Lung (tissue), 12 donors: Measurements from ENCODE around the gene PDZD2. TPM values are rescaled to one million over a fixed set of nuclear protein-coding genes. Genes with fewer than 3 reads are reported as not detected.

Experiments used
- ATAC-seq: fragments of 200-7000 bp; cut with Tn5 transposase; one replicate; pipeline ENCODE4 v1.9.1; 2020; ENCODE audit warnings: moderate number of reproducible peaks; ENCODE audit not compliant: insufficient read depth, low FRiP score
- DNase-seq, 3 donors: peaks; one replicate each; pipeline ENCODE4 v3.0.0-alpha.2; 2013 to 2017
- H3K27ac ChIP-seq, 2 donors: one replicate each; pipeline ENCODE4 v1.5.1; 2013; ENCODE audit warnings: mild to moderate bottlenecking in 2 of 2, moderate library complexity in 2 of 2, control low read depth in 1 of 2, inconsistent platforms in 1 of 2, low read depth in 1 of 2, low read length in 1 of 2
- H3K27me3 ChIP-seq, 3 donors: one replicate each; pipeline ENCODE4 v1.5.1; 2013; ENCODE audit warnings: low read length in 2 of 3; ENCODE audit not compliant: control insufficient read depth in 3 of 3, insufficient read depth in 3 of 3
- H3K36me3 ChIP-seq, 4 donors: one replicate each; pipeline ENCODE4 v1.5.1; 2013; ENCODE audit warnings: low read length in 4 of 4, mild to moderate bottlenecking in 1 of 4, moderate library complexity in 1 of 4; ENCODE audit not compliant: control insufficient read depth in 4 of 4, insufficient read depth in 4 of 4
- H3K4me1 ChIP-seq, 5 donors: one replicate each; pipeline ENCODE4 v1.5.1; 2013; ENCODE audit warnings: low read length in 5 of 5, mild to moderate bottlenecking in 2 of 5, moderate library complexity in 1 of 5; ENCODE audit not compliant: control insufficient read depth in 5 of 5, insufficient read depth in 5 of 5
- H3K4me3 ChIP-seq: one replicate; pipeline ENCODE4 v1.5.1; 2013; ENCODE audit warnings: mild to moderate bottlenecking, control low read depth, moderate library complexity
- H3K9ac ChIP-seq, 2 donors: one replicate each; pipeline ENCODE4 v1.5.1; 2013; ENCODE audit warnings: low read length in 2 of 2, control low read depth in 1 of 2; ENCODE audit not compliant: insufficient read depth in 1 of 2
- H3K9me3 ChIP-seq, 4 donors: one replicate each; pipeline ENCODE4 v1.5.1; 2013; ENCODE audit warnings: low read length in 3 of 4, mild to moderate bottlenecking in 1 of 4, moderate library complexity in 1 of 4; ENCODE audit not compliant: control insufficient read depth in 4 of 4, insufficient read depth in 3 of 4
- CTCF ChIP-seq: IDR thresholded peaks from 2 replicates; pipeline ENCODE4 v1.5.1; 2012; ENCODE audit warnings: mild to moderate bottlenecking; ENCODE audit errors: control extremely low read depth, extremely low read depth
- WGBS, 2 donors: extraction: QIAGEN DNeasy Blood & Tissue Kit; methylation state at CpG; one replicate each; pipeline ENCODE4 v1.1.7; 2013; 5-methylcytosine and 5-hydroxymethylcytosine counted together
- polyA plus RNA-seq, 2 donors: library from polyadenylated mRNA; stranded (reverse); fragments of 200-250 nt; gene quantifications; one replicate each; pipeline ENCODE4 v1.2.1, GENCODE V29; 2013
- total RNA-seq, 2 donors: library from RNA; depleted of rRNA in 1 of 2; stranded (reverse); fragments of >200 nt in 1 of 2; gene quantifications; one replicate each; pipeline ENCODE4 v1.2.1, GENCODE V29; 2014 to 2021
- donor health status: control.
- donor health status: control.
- donor health status: Bipolar disorder and iron deficiency.
- donor health status: healthy.
- donor health status: DM: yes; HTN: yes; CAD: no.

The PDZD2 gene
- total and polyA plus RNA-seq, 4 donors = 9.2 to 56.3 (median 24.8) TPM

DNA sequence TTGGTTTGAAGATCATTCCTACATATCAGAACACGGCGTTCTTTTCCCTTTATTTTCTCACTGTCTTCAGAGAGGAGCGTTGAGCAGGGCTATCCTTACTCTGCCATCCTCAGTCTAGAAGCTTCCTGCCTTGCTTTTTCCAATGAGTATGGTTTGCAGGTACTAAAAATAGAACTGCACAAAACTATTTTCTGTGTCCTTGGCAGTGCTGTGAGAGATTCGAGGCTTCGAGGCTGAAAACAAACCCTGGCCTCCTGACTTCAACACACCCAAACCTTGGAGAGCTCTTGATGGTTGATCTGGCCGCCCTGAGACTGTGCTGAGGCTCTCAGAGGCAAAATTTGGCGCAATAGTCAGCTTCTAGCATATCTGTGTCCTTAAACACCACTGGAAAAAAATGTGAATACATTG, 456.3 kb downstream of the PDZD2 start:
- no peak for ATAC-seq

DNA sequence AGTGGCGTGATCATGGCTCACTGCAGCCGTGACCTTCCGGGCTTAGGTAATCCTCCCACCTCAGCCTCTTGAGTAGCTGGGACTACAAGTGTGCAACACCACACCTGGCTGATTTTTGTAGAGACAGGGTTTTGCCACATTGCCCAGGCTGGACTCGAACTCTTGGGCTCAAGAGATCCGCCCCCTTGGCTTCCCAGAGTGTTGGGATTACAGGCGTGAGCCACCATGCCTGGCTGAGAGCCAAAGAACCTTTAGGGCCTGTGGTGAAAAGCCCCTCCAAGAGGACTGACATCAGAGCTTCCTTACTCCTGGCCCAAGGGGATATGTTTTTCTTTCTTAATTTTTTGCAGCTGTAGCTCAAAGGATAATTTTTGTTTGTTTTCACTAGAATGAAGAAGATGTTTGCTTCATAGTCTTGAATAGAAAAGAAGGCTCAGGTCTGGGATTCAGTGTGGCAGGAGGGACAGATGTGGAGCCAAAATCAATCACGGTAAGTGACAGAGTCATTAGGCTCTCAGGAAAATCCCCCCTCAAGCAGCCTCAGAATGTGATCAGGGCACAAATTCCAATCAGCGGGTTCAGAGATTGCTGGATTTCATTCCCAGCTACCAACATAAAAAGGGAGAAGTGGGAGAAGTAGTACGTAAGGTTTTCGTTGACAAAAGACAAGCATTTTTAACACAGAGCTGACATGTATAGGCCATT, 458.1 kb downstream of the PDZD2 start:
- DNase-seq (no peak), ATAC-seq (no peak)
- WGBS, 2 donors = 93 to 95% methylated on average over 10 of the region's 10 CpGs
- no peak overlapping the region for H3K27ac ChIP-seq
- no peaks in the 10 kb centered on the region for H3K9me3 ChIP-seq
- TF ChIP-seq CTCF = no peak
- H3K4me3 ChIP-seq = no peak overlapping the region
- peaks cover 0 to 23% (median 7%) of the 10 kb centered on the region in 4 donors for H3K36me3 ChIP-seq
- no peaks in the 10 kb centered on the region for H3K27me3 ChIP-seq
- H3K4me1 ChIP-seq = peaks cover 0 to 9% (median 2%) of the 10 kb centered on the region in 5 donors
- H3K9ac ChIP-seq = no peak overlapping the region

More for the DNA sequence above, 456.3 kb downstream of the PDZD2 start:
- DNase-seq = no peak
- Histone ChIP-seq H3K36me3 (peaks cover 0 to 18% (median 2%) of the 10 kb centered on the region in 4 donors), H3K27ac (peak overlapping the region in 1 of 2 donors; percentile 64), H3K9ac (no peak overlapping the region), H3K9me3 (no peaks in the 10 kb centered on the region), H3K27me3 (no peaks in the 10 kb centered on the region), H3K4me3 (no peak overlapping the region), H3K4me1 (peaks cover 0 to 6% (median 2%) of the 10 kb centered on the region in 5 donors)
- 52 to 73% methylated on average over 7 of the region's 7 CpGs for WGBS, 2 donors
- TF ChIP-seq CTCF = no peak

GRCh38 chr5:32098291-32098690, 459.4 kb downstream of the PDZD2 start:
- Histone ChIP-seq H3K27me3 (no peaks in the 10 kb centered on the region), H3K9ac (no peak overlapping the region), H3K9me3 (peaks cover 0 to 1% (median 0%) of the 10 kb centered on the region in 4 donors), H3K27ac (peak overlapping the region in 1 of 2 donors; percentile 50), H3K4me3 (no peak overlapping the region), H3K36me3 (peaks cover 4 to 28% (median 10%) of the 10 kb centered on the region in 4 donors), H3K4me1 (peaks cover 0 to 9% (median 0%) of the 10 kb centered on the region in 5 donors)
- DNase-seq (peak in 2 of 3 donors; percentile 17 to 29), ATAC-seq (no peak)
- TF ChIP-seq CTCF = no peak
- WGBS, 2 donors = 65 to 75% methylated on average over 9 of the region's 9 CpGs
